H1 (cell line): ENCODE measurements around the gene CUL9. TPM values are rescaled to one million over a fixed set of nuclear protein-coding genes. Genes with fewer than 3 reads are reported as not detected.

ENCODE experiments used
- ASH2L ChIP-seq: fragments of 200-600, 300-600 bp; sonication (generic); IDR thresholded peaks from one replicate; pipeline ENCODE4 v1.7.1; 2017; ENCODE audit warnings: low read length
- BACH1 ChIP-seq: IDR thresholded peaks from 2 replicates; pipeline ENCODE4 v1.6.1; 2012; ENCODE audit warnings: low read length, improper control_type of control experiment
- BCL11A ChIP-seq, 2 experiments: IDR thresholded peaks; one replicate each; pipeline ENCODE4 v1.6.1; 2011; ENCODE audit warnings: low read depth in 2 of 2, low read length in 2 of 2, mild to moderate bottlenecking in 2 of 2
- CBX8 ChIP-seq: fragments of 300-800, 300-1000 bp; sonication (generic); IDR thresholded peaks from 2 replicates; pipeline ENCODE4 v1.7.1; 2016; ENCODE audit warnings: low read depth, low read length, borderline replicate concordance
- CEBPB ChIP-seq: IDR thresholded peaks from 2 replicates; pipeline ENCODE4 v1.6.1; 2012; ENCODE audit warnings: low read depth, low read length
- CHD1 ChIP-seq: IDR thresholded peaks from 2 replicates; pipeline ENCODE4 v1.6.1; 2012; ENCODE audit warnings: low read depth, low read length, improper control_type of control experiment
- CREB1 ChIP-seq: IDR thresholded peaks from 2 replicates; pipeline ENCODE4 v1.6.1; 2012; ENCODE audit warnings: inconsistent platforms
- EGR1 ChIP-seq: IDR thresholded peaks from 2 replicates; pipeline ENCODE4 v1.6.1; 2011; ENCODE audit warnings: low read depth, low read length, borderline replicate concordance
- EP300 ChIP-seq, 2 experiments: IDR thresholded peaks; 1 replicate in 1 of 2; 2 replicates in 1 of 2; pipeline ENCODE4 v1.6.1; 2011 to 2012; ENCODE audit warnings: low read depth in 2 of 2, low read length in 2 of 2, mild to moderate bottlenecking in 2 of 2, borderline replicate concordance in 1 of 2, inconsistent platforms in 1 of 2, moderate library complexity in 1 of 2
- GTF2F1 ChIP-seq: IDR thresholded peaks from 2 replicates; pipeline ENCODE4 v1.6.1; 2012; ENCODE audit warnings: low read depth, low read length, improper control_type of control experiment, borderline replicate concordance
- KDM4A ChIP-seq: IDR thresholded peaks from one replicate; pipeline ENCODE4 v1.7.1; 2012; ENCODE audit warnings: low read depth, mild to moderate bottlenecking, moderate library complexity, low read length, inconsistent platforms; ENCODE audit not compliant: severe bottlenecking
- POLR2AphosphoS5 ChIP-seq: IDR thresholded peaks from 2 replicates; pipeline ENCODE4 v1.6.1; 2011; ENCODE audit warnings: low read depth, low read length
- RNF2 ChIP-seq: fragments of 200-900, 300-1000 bp; sonication (generic); IDR thresholded peaks from 2 replicates; pipeline ENCODE4 v1.7.1; 2016; ENCODE audit warnings: borderline replicate concordance, low read depth, mild to moderate bottlenecking, antibody characterized with exemption, low read length; ENCODE audit not compliant: poor library complexity, severe bottlenecking; ENCODE audit errors: missing control alignments
- SAP30 ChIP-seq: fragments of 300-600 bp; sonication (generic); IDR thresholded peaks from 2 replicates; pipeline ENCODE4 v1.7.1; 2012; ENCODE audit warnings: low read length, moderate library complexity, mild to moderate bottlenecking, inconsistent platforms; ENCODE audit not compliant: insufficient read depth, insufficient replicate concordance
- SIN3A ChIP-seq, 2 experiments: IDR thresholded peaks in 1 of 2; conservative IDR thresholded peaks in 1 of 2; 2 replicates each; pipeline ENCODE4 v1.6.1; 2011 to 2012; ENCODE audit warnings: low read length in 2 of 2, improper control_type of control experiment in 1 of 2, low read depth in 1 of 2, mild to moderate bottlenecking in 1 of 2
- SP1 ChIP-seq: IDR thresholded peaks from 2 replicates; pipeline ENCODE4 v1.6.1; 2011; ENCODE audit warnings: low read depth, low read length
- SUZ12 ChIP-seq: fragments of 200-600 bp; sonication (generic); IDR thresholded peaks from 2 replicates; pipeline ENCODE4 v1.6.1; 2012; ENCODE audit warnings: mild to moderate bottlenecking, inconsistent platforms, low read length, moderate library complexity, mixed read lengths
- TAF7 ChIP-seq: optimal IDR thresholded peaks from 2 replicates; pipeline ENCODE3; 2011; ENCODE audit warnings: low read depth, mild to moderate bottlenecking, inconsistent platforms, low read length, moderate library complexity, borderline replicate concordance
- TBP ChIP-seq: IDR thresholded peaks from 2 replicates; pipeline ENCODE4 v1.6.1; 2011; ENCODE audit warnings: low read depth, low read length, improper control_type of control experiment
- polyA plus RNA-seq, 7 experiments: library from polyadenylated mRNA; depleted of rRNA in 3 of 7; stranded (reverse) in 5 of 7; unstranded in 2 of 7; fragments of >200 nt in 5 of 7; fragments of 200-250 nt in 2 of 7; gene quantifications; 1 replicate in 5 of 7; 2 replicates in 1 of 7; 4 replicates in 1 of 7; pipeline versions ENCODE4 v1.2.1 to v1.2.3, GENCODE V29; 2011 to 2013; ENCODE audit warnings: missing spikeins in 2 of 7, mixed read lengths in 2 of 7
- total RNA-seq: library from RNA; stranded (reverse); fragmentation: NEBNext Ultra II Directional; extraction: Animal tissue kit (Norgen Biotek cat#: 25700); gene quantifications from 2 replicates; pipeline ENCODE4 v1.2.1, GENCODE V29; 2021
- TF ChIP-seq, protein P1 (sequence below): IDR thresholded peaks from 2 replicates; pipeline ENCODE4 v1.6.1; 2012; ENCODE audit warnings: inconsistent platforms
- TF ChIP-seq, protein P2 (sequence below): IDR thresholded peaks from 2 replicates; pipeline ENCODE4 v1.6.1; 2011; ENCODE audit warnings: low read length, improper control_type of control experiment

The CUL9 gene
- total and polyA plus RNA-seq, 2 of the 8 experiments (the other 6 are each of a cell fraction or from before 2014, with no cell fraction given), result 7.7 to 9.8 TPM

- TF ChIP-seq GTF2F1 (no peak), TBP (peak; percentile 54), EP300 (IDR thresholded peaks at IDR 0.05; ENCODE audit: borderline replicate concordance in 1 of 2, low read depth in 2 of 2, low read length in 2 of 2) (0 out of 3 replicates have a peak, but pooled peaks of 1 of the 2 experiments have one; percentile 16), CEBPB (no peak), RNF2 (no peak), SUZ12 (0 out of 2 replicates have a peak, but pooled peaks have one; percentile 24), CREB1 (peak; percentile 8; the same call in 1 of the 2 replicates), SIN3A (conservative IDR thresholded peaks at IDR 0.05 in 1 of 2, IDR thresholded peaks at IDR 0.05 in 1 of 2; ENCODE audit: low read depth in 1 of 2, low read length in 2 of 2) (peak; percentile 53 to 81; a peak in 2 of 4 replicates), ASH2L (peak; percentile 78), SAP30 (no peak), CBX8 (no peak), BACH1 (peak; percentile 77), EGR1 (peak; percentile 51; the same call in 1 of the 2 replicates), CHD1 (no peak), BCL11A (IDR thresholded peaks at IDR 0.05; ENCODE audit: low read depth in 2 of 2, low read length in 2 of 2) (no peak), KDM4A (peak; percentile 87), POLR2AphosphoS5 (peak; percentile 73), TAF7 (peak; percentile 74), SP1 (no peak)
- TF ChIP-seq, protein P1, sequence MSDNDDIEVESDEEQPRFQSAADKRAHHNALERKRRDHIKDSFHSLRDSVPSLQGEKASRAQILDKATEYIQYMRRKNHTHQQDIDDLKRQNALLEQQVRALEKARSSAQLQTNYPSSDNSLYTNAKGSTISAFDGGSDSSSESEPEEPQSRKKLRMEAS, result peak; percentile 78
- TF ChIP-seq, protein P2, sequence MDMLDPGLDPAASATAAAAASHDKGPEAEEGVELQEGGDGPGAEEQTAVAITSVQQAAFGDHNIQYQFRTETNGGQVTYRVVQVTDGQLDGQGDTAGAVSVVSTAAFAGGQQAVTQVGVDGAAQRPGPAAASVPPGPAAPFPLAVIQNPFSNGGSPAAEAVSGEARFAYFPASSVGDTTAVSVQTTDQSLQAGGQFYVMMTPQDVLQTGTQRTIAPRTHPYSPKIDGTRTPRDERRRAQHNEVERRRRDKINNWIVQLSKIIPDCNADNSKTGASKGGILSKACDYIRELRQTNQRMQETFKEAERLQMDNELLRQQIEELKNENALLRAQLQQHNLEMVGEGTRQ, result 0 out of 2 replicates have a peak, but pooled peaks have one; percentile 1
Observed at GRCh38 chr6:43181942-43182860, at the start of gene CUL9 (continued).
